ENCODE measurements around the gene ZNF835.

Gene ZNF835

DNA sequence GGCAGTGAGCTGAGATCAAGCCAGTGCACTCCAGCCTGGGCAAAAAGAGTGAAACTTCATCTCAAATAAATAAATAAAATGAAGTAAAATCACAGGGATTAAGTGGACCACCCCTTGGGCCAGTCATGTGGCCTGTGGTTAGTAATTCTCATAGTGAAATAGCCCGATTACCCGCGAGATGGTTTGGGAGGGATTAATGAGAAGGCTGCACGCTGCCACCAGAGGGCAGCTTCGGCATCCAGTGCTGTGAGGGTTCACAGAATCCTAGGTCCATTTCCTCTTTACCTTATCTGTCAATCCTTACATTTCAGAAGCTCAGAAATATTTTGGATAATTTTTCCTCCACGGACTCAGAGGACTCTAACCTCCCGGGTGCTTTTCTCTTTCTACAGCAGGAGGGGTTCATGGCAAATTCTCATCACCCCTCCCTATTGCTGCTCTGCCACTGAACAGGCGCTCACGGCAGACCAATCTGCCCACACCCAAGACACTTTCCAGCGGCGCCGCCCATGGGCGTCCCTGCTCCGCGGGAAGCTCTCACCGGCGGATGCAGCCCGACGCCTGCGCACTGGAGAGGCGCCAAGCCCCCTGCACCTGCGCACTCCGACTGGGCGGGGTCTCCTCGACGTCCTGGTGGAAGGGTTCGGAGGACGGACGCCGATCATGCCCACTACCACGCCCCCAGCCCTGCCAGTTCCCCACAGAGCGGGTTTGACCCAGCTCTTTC, 11.0 kb downstream of the ZNF835 start:
- no peak for DNase-seq

DNA sequence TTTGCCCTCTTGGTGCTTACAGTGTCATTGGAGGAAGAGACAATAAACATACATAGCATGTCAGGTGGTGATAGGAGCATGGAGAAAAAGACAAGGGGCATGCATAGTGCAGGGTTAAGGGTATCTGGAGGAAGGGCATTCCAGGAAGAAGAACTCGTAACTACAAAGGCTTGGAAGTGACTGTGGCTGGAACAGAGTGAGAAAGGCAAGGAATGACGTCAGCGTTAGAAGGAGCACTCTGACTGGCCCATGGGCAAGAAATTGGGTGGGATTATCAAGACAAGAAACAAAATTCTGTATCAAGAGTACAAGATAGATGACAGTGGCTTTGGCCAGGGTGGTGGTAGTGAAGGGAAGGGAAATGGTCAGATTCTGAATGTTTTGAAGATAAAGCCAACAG, 17.4 kb downstream of the ZNF835 start:
- DNase-seq = no peak

DNA sequence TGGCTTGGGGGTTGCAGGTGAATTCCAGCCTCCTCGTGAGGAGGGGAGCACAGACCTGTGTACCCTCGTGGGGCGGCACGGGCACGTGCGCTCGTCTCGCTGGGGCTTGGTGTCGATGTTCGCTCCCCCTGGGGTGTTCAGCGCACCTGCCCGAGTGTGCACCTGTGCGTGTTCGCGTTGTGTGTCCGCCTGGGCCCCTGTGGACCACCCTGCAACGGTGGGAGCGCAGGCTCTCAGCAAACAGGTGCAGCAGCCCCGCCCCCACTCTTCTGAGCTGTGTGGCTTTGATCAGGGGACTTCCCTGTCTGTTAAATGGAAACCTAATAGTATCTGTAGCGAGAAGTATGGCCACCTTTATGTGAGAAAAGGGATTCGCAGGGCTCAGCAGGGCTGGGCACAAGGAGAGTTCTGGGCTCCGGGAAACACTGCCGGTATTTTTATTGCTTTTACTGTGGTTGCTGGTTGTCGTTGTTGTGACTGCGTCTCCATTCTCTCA, 28.0 kb downstream of the ZNF835 start:
- no peak for DNase-seq

DNA sequence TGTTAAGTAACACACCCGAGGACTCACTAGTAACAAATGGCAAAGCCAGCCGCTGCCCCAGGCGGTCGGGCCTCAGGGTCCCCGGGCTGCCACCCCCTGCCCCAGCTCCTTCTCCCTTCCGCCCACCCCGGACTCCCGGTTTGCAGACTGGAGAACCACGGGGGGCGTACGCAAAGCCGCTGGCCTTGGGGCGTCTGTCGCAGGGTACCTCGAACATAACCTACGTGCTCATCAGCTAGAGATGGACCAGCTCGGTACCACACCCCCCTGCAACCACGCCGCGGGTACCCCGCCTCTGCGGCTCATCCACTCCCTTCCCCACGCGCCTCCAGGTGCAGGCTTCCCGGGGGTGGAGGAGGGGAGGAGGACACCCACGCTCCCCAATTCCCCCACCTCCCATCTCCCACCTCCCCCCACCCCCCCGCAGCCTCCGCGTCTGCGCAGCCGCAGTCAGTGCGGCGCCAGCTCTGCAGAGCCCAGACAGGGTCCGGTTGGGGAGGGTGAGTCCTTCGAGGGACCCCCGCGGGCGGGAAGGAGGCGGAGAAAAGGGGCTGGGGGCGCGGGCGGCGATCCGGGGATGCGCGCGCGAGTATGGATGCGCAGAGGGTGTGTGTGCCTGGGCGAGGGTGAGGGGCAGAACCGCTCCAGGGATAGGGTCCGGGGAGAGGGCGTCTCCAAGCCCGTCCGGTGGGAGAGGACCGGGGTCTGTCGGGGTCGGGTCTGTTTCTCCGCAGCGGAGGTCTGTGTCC, 28.7 kb downstream of the ZNF835 start, which contains the start of gene SMIM17:
Gene SMIM17 (plus strand): TSS at position 449 of the 749 bp plus-strand sequence. CDS start 2,509 bp downstream, outside the sequence.
- no peak for DNase-seq

DNA sequence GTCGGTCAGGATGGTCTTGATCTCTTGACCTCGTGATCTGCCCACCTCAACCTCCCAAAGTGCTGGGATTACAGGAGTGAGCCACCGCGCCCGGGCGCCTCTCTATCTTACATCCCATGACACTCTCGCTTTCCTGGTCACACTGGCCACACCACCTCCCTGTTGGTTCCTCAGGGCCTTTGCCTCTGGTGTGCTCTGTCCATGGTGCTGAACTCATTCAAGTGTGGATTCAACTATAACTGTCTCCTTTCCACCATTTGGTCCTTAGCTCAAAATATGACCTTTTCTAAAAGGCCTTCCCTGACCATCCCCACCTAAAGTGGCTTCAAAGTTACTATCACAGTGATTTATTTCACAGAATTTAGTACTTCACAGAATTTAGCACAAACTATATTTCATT, 32.3 kb downstream of the ZNF835 start:
- no peak for DNase-seq

DNA sequence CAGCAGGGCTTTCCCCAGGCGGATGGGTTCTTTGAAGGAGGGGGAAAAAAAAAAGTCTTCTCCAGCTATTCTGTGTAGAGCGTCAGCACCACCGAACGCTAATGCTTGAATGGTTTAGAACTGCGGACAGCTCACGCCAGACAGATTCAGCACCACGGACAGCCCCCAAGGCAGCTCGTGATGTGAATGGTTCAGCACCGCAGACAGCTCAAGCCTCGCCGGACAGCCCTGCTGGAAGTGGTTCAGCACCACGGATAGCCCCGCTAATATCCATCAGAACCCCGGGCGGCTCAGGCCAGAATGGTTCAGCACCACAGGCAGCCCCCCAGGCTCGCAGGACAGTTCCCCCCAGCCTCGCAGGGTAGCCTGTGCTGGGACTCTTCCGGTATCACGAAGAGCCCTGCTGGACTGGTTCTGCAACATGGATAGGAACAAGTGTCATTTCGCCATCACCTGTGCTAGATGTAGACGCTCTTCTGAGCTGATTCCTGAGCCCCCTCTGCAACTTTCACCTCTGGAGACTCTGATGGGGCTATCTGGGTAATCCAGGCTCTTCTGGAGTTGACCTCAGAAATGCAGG, 33.5 kb downstream of the ZNF835 start:
- no peak for DNase-seq

DNA sequence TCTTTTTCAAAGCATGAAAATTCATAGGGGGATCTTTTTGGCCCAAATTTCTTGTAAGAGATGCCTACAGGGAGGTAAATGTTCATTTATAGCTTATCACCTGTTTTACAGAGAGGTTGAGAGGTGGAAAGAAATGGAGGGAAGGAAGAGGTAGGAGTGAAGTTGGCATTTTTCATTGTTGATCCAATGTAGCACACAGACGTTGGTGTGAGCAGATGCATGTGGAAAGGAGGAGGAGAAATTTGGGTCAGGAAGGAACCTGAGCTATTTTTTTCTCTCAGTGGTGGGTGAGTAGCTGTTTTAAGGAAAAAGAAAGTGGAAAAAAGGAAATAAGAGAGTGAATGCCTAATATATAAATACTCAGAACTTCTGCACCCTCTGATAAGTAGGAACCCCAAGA, 38.5 kb downstream of the ZNF835 start:
- DNase-seq = no peak

DNA sequence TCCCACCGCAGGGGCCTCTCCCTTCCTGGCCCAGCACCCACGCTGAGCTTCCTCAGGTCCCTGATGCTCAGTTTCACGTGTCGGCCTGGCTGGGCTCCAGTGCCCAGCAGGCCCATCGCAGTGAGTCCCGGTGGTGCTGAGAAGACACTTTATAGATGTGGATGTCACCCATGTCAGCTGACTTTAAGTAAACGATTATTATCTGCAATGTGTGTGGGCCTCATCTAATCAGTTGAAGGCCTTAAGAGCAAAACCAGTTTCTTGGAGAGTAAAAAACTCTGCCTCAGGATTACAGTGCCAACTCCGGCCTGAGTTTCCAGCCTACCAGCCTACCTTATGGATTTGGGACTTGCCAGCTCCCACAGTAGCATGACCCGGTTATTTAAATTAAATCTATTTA, 45.8 kb downstream of the ZNF835 start:
- DNase-seq = no peak

DNA sequence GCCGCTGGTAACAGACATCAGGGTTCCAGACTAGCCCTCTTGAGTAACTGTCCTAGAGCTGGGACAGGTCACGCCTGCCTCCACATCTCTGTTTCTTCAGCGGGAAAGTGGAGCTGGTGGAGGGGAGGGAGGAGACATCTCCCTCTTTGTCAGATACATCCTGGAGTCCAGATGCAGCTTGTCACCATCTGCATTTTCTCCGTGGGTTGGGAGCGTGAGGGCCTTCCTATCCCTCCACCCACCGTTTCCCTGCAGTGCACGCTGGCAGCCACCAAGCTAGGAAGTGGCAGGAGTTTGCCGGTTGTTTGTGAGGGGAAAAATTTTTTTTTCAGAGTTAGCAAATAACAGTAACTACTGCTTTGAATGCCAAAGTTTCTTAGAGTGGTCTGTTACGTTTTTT, 48.6 kb downstream of the ZNF835 start:
- DNase-seq = no peak

DNA sequence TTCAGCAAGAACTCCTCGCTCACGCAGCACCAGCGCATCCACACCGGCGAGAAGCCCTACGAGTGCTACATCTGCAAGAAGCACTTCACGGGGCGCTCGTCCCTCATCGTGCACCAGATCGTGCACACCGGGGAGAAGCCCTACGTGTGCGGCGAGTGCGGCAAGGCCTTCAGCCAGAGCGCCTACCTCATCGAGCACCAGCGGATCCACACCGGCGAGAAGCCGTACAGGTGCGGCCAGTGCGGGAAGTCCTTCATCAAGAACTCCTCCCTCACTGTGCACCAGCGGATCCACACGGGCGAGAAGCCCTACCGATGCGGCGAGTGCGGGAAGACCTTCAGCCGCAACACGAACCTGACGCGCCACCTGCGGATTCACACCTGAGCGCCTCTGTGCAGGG, 49.2 kb downstream of the ZNF835 start:
- no peak for DNase-seq

DNA sequence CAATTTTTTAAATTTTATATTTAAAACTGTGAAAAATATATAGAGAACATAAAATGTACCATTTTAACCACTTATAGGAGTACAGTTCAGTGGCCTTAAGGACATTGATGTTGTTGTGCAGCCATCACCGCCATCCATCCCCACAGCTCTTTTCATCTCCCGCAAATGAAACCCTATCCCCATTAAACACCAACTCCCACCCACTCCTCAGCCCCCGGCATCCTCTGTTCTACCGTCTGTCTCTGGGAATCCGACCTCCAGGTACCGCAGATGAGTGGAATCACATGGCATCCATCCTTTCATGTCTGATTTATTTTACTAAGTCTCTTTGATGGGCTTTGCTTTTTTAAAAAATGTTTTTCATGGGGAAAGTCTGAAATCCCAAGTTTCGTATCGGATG, 52.4 kb downstream of the ZNF835 start:
- no peak for DNase-seq

DNA sequence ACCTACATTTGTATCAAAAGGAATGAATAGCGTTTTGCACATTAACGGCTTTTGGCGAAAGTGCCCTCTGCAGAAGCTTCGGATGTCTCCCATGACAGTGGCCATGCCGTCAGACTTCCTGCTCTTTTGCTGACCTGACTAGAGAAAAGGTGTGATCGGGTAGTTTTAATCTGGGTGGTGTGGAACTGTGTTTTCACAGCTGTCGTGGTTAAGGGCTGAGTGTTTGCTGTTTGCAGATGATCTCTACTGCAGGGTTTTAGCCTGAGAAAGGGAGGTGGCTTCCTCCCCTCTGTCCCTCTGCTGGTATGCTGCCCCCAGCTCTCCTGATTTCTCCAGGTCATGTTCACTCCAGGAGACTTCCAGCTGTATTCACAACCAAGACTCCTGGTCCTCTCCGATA, 54.0 kb downstream of the ZNF835 start:
- no peak for DNase-seq

DNA sequence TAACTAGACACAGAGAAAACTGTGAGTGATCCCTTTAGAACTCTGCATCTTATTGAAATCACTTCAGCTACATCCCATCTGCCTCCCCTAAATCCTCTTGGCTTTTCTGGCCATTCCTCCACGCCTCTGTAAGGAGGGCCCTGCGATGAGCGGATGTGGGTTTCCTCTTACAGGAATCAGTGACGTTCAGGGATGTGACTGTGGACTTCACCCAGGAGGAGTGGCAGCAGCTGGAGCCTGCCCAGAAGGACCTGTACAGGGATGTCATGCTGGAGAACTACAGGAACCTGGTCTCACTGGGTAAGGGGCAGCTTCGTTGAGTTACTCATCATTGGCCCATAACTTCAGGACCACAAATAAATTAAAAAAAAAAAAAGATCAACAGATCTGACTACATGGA, 57.9 kb downstream of the ZNF835 start:
- no peak for DNase-seq

DNA sequence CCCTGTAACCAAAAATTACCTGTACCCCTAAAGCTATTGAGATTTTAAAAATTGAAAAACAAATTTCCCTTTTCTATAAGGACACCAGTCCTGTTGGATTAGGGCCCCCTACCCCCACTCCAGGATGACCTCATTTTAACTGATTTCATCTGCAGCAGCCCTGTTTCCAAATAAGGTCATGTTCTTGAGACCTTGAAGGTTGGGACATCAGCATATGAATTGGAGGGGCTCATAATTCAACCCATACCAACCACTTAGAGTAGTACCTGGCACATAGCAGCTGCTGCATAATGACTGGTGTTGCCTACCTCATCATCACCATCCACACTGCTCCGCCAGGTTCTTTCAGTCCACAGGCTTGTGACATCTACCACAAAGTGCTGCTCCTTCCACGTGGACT, 58.8 kb downstream of the ZNF835 start:
- DNase-seq = no peak

Measured in NCI-H1105 (cell line).